PC-3 (cell line): ENCODE data around the gene SPDEF.

Experiments
- EZH2 ChIP-seq: fragments of 300-600 bp; sonication (generic); IDR thresholded peaks from one replicate; pipeline ENCODE4 v1.6.1; 2017; ENCODE audit warnings: antibody characterized with exemption, mild to moderate bottlenecking, low read length; ENCODE audit not compliant: unreplicated experiment
- TF ChIP-seq, protein P1 (sequence below): fragments of 300-600 bp; sonication (generic); conservative IDR thresholded peaks from 2 replicates; pipeline ENCODE4 v1.5.1; 2017; ENCODE audit warnings: antibody characterized with exemption, low read depth, mild to moderate bottlenecking, low read length

DNA sequence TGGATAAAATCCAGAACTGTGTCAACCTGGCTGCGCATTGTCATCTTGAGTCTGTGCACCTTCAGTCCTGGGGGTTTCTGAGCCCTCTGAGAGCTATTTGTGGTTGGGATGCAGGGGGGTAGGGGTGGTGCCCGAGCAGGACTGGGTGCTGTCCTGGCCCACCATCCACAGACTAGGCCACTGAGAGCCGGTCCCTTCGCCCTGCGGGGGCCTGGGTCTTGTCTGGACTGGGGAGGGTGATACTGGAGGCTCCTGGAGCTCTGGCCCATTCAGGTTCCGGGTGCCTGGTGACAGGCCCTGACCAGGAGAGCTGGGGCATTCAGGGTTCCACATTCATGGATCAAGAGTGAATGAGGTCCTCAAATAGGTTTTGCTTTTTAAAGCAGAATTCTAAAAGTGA is 20.9 kb downstream of the SPDEF start:
- TF ChIP-seq, protein P1, sequence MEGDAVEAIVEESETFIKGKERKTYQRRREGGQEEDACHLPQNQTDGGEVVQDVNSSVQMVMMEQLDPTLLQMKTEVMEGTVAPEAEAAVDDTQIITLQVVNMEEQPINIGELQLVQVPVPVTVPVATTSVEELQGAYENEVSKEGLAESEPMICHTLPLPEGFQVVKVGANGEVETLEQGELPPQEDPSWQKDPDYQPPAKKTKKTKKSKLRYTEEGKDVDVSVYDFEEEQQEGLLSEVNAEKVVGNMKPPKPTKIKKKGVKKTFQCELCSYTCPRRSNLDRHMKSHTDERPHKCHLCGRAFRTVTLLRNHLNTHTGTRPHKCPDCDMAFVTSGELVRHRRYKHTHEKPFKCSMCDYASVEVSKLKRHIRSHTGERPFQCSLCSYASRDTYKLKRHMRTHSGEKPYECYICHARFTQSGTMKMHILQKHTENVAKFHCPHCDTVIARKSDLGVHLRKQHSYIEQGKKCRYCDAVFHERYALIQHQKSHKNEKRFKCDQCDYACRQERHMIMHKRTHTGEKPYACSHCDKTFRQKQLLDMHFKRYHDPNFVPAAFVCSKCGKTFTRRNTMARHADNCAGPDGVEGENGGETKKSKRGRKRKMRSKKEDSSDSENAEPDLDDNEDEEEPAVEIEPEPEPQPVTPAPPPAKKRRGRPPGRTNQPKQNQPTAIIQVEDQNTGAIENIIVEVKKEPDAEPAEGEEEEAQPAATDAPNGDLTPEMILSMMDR = no peak
- no peak for TF ChIP-seq EZH2
